IMR-90 (cell line): ENCODE results near the gene FOXN3. TPM values are rescaled to one million over a fixed set of nuclear protein-coding genes. Genes with fewer than 3 reads are reported as not detected.

Experiments
- ATAC-seq: fragments of 200-7000 bp; cut with Tn5 transposase; 2 replicates; pipeline ENCODE4 v1.9.1; 2020; ENCODE audit warnings: low read depth, mild to moderate bottlenecking, moderate library complexity
- BruUV-seq: library from RNA; stranded (reverse); fragments of 400-500 nt; replicated peaks from 2 replicates; lab custom pipeline; 2021; lab: Mats Ljungman, UMichigan
- CTCF ChIA-PET: fragments of 300-600 bp; formaldehyde crosslinking; extraction: SDS; loops from one replicate; lab custom pipeline; 2021; ENCODE audit warnings: antibody characterized with exemption; lab: Yijun Ruan, JAX
- POLR2A ChIA-PET: fragments of 300-600 bp; sonication (Branson Sonifier 250); formaldehyde crosslinking; loops from one replicate; lab custom pipeline; 2022; ENCODE audit warnings: antibody characterized with exemption; ENCODE audit not compliant: unreplicated experiment; lab: Charles Lee
- DNase-seq: peaks from one replicate; pipeline ENCODE4 v3.0.0; 2013
- H2AFZ ChIP-seq: replicated peaks from 2 replicates; pipeline ENCODE3; 2013; ENCODE audit warnings: low read length, mild to moderate bottlenecking; ENCODE audit not compliant: poor library complexity
- H2AK5ac ChIP-seq: 2 replicates; pipeline ENCODE4 v1.6.1; 2013; ENCODE audit warnings: low read depth, low read length, inconsistent platforms
- H2AK9ac ChIP-seq: replicated peaks from 2 replicates; pipeline ENCODE3; 2013; ENCODE audit warnings: mild to moderate bottlenecking, low read depth, low read length, moderate library complexity; ENCODE audit not compliant: poor library complexity
- H2BK120ac ChIP-seq: 2 replicates; pipeline ENCODE4 v1.6.1; 2013; ENCODE audit warnings: low read depth, low read length, inconsistent platforms
- H2BK15ac ChIP-seq: 3 replicates; pipeline ENCODE4 v1.6.1; 2013; ENCODE audit warnings: low read depth, low read length, inconsistent platforms
- H2BK20ac ChIP-seq: 2 replicates; pipeline ENCODE4 v1.6.1; 2013; ENCODE audit warnings: low read depth, mild to moderate bottlenecking, inconsistent platforms, low read length, moderate library complexity
- H2BK5ac ChIP-seq: 2 replicates; pipeline ENCODE4 v1.6.1; 2013; ENCODE audit warnings: mild to moderate bottlenecking, low read depth, low read length, inconsistent platforms; ENCODE audit not compliant: poor library complexity, severe bottlenecking
- H3K14ac ChIP-seq: replicated peaks from 2 replicates; pipeline ENCODE4 v1.6.1; 2013; ENCODE audit warnings: low read depth, low read length, inconsistent platforms
- H3K18ac ChIP-seq: 2 replicates; pipeline ENCODE4 v1.6.1; 2013; ENCODE audit warnings: low read depth, low read length, control low read depth
- H3K23ac ChIP-seq: 2 replicates; pipeline ENCODE4 v1.6.1; 2013; ENCODE audit warnings: low read depth, low read length, inconsistent platforms
- H3K27ac ChIP-seq: 2 replicates; pipeline ENCODE4 v1.5.1; 2013; ENCODE audit warnings: mild to moderate bottlenecking, control low read depth, low read length; ENCODE audit not compliant: insufficient read depth
- H3K27me3 ChIP-seq: 2 replicates; pipeline ENCODE4 v1.6.1; 2013; ENCODE audit warnings: low read length; ENCODE audit not compliant: control insufficient read depth, insufficient read depth
- H3K36me3 ChIP-seq: 2 replicates; pipeline ENCODE4 v1.6.1; 2013; ENCODE audit warnings: low read length, mixed read lengths; ENCODE audit not compliant: control insufficient read depth, insufficient read depth
- H3K4ac ChIP-seq: 2 replicates; pipeline ENCODE4 v1.6.1; 2013; ENCODE audit warnings: low read depth, low read length, inconsistent platforms
- H3K4me1 ChIP-seq: 2 replicates; pipeline ENCODE4 v1.6.1; 2013; ENCODE audit warnings: low read length, mixed read lengths; ENCODE audit not compliant: control insufficient read depth, insufficient read depth
- H3K4me2 ChIP-seq: 2 replicates; pipeline ENCODE4 v1.6.1; 2013; ENCODE audit warnings: low read depth, mild to moderate bottlenecking, control low read depth, low read length, moderate library complexity
- H3K4me3 ChIP-seq: 2 replicates; pipeline ENCODE4 v1.5.1; 2013; ENCODE audit warnings: low read depth, mild to moderate bottlenecking, control low read depth, low read length, moderate library complexity; ENCODE audit not compliant: insufficient read depth
- H3K56ac ChIP-seq: 2 replicates; pipeline ENCODE4 v1.6.1; 2013; ENCODE audit warnings: low read length, inconsistent platforms; ENCODE audit not compliant: insufficient read depth; ENCODE audit errors: extremely low read depth
- H3K79me1 ChIP-seq, 2 experiments: 2 replicates each; pipeline ENCODE4 v1.6.1; 2013; ENCODE audit warnings: low read length in 2 of 2, inconsistent platforms in 1 of 2, low read depth in 1 of 2
- H3K9ac ChIP-seq: 2 replicates; pipeline ENCODE4 v1.6.1; 2013; ENCODE audit warnings: low read depth, low read length, control low read depth
- H3K9me1 ChIP-seq: 2 replicates; pipeline ENCODE4 v1.6.1; 2013; ENCODE audit warnings: low read length, inconsistent platforms; ENCODE audit not compliant: insufficient read depth
- H3K9me3 ChIP-seq: 2 replicates; pipeline ENCODE4 v1.6.1; 2013; ENCODE audit warnings: low read length; ENCODE audit not compliant: control insufficient read depth, insufficient read depth
- H4K20me1 ChIP-seq: 2 replicates; pipeline ENCODE4 v1.6.1; 2013; ENCODE audit warnings: low read length, inconsistent platforms; ENCODE audit not compliant: insufficient read depth
- H4K5ac ChIP-seq: 2 replicates; pipeline ENCODE4 v1.6.1; 2013; ENCODE audit warnings: mild to moderate bottlenecking, low read depth, low read length, control low read depth
- H4K8ac ChIP-seq, 2 experiments: 2 replicates each; pipeline ENCODE4 v1.6.1; 2013; ENCODE audit warnings: low read depth in 2 of 2, low read length in 2 of 2, control low read depth in 1 of 2, inconsistent platforms in 1 of 2
- H4K91ac ChIP-seq: 2 replicates; pipeline ENCODE4 v1.6.1; 2013; ENCODE audit warnings: low read depth, low read length, inconsistent platforms; ENCODE audit not compliant: insufficient read depth
- FOS ChIP-seq: fragments of 150-350 bp; IDR thresholded peaks from 2 replicates; pipeline ENCODE4 v1.6.1; 2016; ENCODE audit warnings: low read depth, low read length
- RAD21 ChIP-seq: IDR thresholded peaks from 2 replicates; pipeline ENCODE4 v1.6.1; 2012; ENCODE audit warnings: low read length, improper control_type of control experiment
- USF2 ChIP-seq: fragments of 150-350 bp; IDR thresholded peaks from 2 replicates; pipeline ENCODE4 v1.6.1; 2017; ENCODE audit warnings: mild to moderate bottlenecking, antibody characterized with exemption, low read length, low read depth
- WGBS, 2 experiments: methylation state at CpG; one replicate each; pipeline versions ENCODE4 v1.1.5 to v1.1.7; 2013; ENCODE audit warnings: missing lambda C conversion rate in 2 of 2; ENCODE audit not compliant: insufficient read length in 1 of 2; ENCODE audit errors: extremely low coverage in 2 of 2; 5-methylcytosine and 5-hydroxymethylcytosine counted together
- dilution Hi-C: fragments of 300-500 bp; cut with HindIII; formaldehyde crosslinking; loops from one replicate; pipeline ENCODE4 v1.14.3; 2018; ENCODE audit warnings: low sequenced_read_pairs; ENCODE audit not compliant: unreplicated experiment
- in situ Hi-C: fragments of 300-500 bp; cut with MboI; formaldehyde crosslinking; loops from 3 replicates; pipeline ENCODE4 v1.14.3; 2019; ENCODE audit warnings: low sequenced_read_pairs, inconsistent platforms, mixed read lengths
- intact Hi-C: fragments of 100-400 bp; cut with micrococcal nuclease; formaldehyde crosslinking; loops from 2 replicates; pipeline ENCODE4 v1.10.0; 2022
- polyA plus RNA-seq, 3 experiments: library from polyadenylated mRNA; depleted of rRNA; stranded (reverse); fragments of >200 nt; gene quantifications; 2 replicates each; pipeline ENCODE4 v1.2.3, GENCODE V29; 2012; ENCODE audit warnings: low replicate concordance in 1 of 3
- total RNA-seq: library from RNA; depleted of rRNA; stranded (reverse); fragments of >200 nt; gene quantifications from 2 replicates; pipeline ENCODE4 v1.2.3, GENCODE V29; 2012

FOXN3 gene
- total and polyA plus RNA-seq, 2 of the 4 experiments (the other 2 are of a cell fraction): 22.6 to 33.7 TPM

- TF ChIP-seq RAD21 (no peak), USF2 (no peak), FOS (no peak)
- intact Hi-C loops: no loop called here
- Histone ChIP-seq H2BK15ac (no peak overlapping the region), H4K20me1 (no peaks in the 10 kb centered on the region), H3K4me2 (no peak overlapping the region), H3K4me3 (no peak overlapping the region), H4K8ac (no peak overlapping the region), H3K9me1 (0 out of 2 replicates have a peak, but pooled peaks cover 2% of the 10 kb centered on the region), H3K18ac (no peak overlapping the region), H2AK5ac (no peak overlapping the region), H3K14ac (no peak overlapping the region), H2AK9ac (no peak overlapping the region), H3K4me1 (peaks cover 1% of the 10 kb centered on the region; the same call in 1 of the 2 replicates), H3K79me1 (no peaks in the 10 kb centered on the region), H2BK120ac (no peak overlapping the region), H3K9ac (no peak overlapping the region), H3K4ac (no peak overlapping the region), H3K36me3 (no peaks in the 10 kb centered on the region), H2BK20ac (no peak overlapping the region), H4K5ac (no peak overlapping the region), H3K23ac (no peak overlapping the region), H3K27ac (no peak overlapping the region), H2AFZ (no peak overlapping the region), H3K27me3 (0 out of 2 replicates have a peak, but pooled peaks cover 2% of the 10 kb centered on the region), H2BK5ac (no peak overlapping the region), H4K91ac (no peak overlapping the region), H3K9me3 (no peaks in the 10 kb centered on the region; the same call in 1 of the 2 replicates), H3K56ac (no peak overlapping the region)
- ATAC-seq (no peak), DNase-seq (no peak)
- in situ Hi-C loops: no loop called here
- ChIA-PET POLR2A (no interaction called here), CTCF (no interaction called here)
- dilution Hi-C loops: no loop called here
- no CpG with 5 or more reads among the region's 3 CpGs for WGBS, 2 experiments
- no TSS peak for BruUV-seq
These were observed 273.4 kb downstream of the FOXN3 start for GRCh38 chr14:89143595-89143994.
